Measurements from ENCODE around the gene APP.

Gene APP

DNA sequence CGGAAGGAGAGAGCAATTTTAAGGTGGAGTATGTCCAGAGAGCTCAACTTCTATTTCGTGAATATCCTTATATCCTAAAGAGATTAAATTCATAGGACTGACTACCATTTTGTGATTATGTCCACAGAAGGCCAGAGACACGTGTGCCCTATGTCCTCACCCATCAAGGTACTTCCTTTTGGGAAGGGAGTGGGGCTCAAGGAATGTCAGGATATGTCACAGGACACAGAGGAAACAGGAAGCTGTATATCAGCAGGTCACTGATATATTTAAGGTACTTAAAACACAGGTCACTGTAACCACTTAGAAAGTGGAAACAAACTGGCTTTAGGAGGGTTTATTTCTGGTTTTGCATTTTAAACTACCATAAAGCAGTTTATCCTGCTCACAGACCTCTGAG is 184.6 kb downstream of the APP start:
- CTCF ChIA-PET: interaction anchor here (0.6 kb wide), 1 partner anchor 261 kb away, joined by 3 read pairs; no protein-coding TSS in a partner anchor
- no peak overlapping the region for H3K4me3 ChIP-seq (ENCODE audit: low read depth, low read length)
- no peaks in the 10 kb centered on the region for H3K9me3 ChIP-seq (ENCODE audit: control insufficient read depth, insufficient read depth, low read depth, low read length)
- peaks cover 0 to 12% of the 10 kb centered on the region in 2 experiments for H3K36me3 ChIP-seq (ENCODE audit: control insufficient read depth in 2 of 2, insufficient read depth in 1 of 2, low read length in 2 of 2)
- POLR2A ChIA-PET: no interaction called here
- H3K4me1 ChIP-seq (ENCODE audit: control insufficient read depth, insufficient read depth, low read length): no peaks in the 10 kb centered on the region; the same call in 1 of the 2 replicates
- H3K27ac ChIP-seq (ENCODE audit: extremely low read depth, low read depth, low read length): no peak overlapping the region
- TF ChIP-seq ZBTB1 (tag by site-specific recombination; IDR thresholded peaks at IDR 0.05) (no peak), TRIM28 (IDR thresholded peaks at IDR 0.05; ENCODE audit: borderline replicate concordance, low read length) (no peak), ZNF660 (tag by site-specific recombination; IDR thresholded peaks at IDR 0.05) (no peak), ZNF175 (tag by site-specific recombination; IDR thresholded peaks at IDR 0.05) (no peak), KLF7 (tag by site-specific recombination; IDR thresholded peaks at IDR 0.05; ENCODE audit: borderline replicate concordance) (no peak), ZBTB21 (tag by site-specific recombination; IDR thresholded peaks at IDR 0.05) (no peak), ZXDB (tag by site-specific recombination; IDR thresholded peaks at IDR 0.05) (no peak), ZNF324 (tag by site-specific recombination; IDR thresholded peaks at IDR 0.05) (no peak), ZNF530 (tag by site-specific recombination; IDR thresholded peaks at IDR 0.05; ENCODE audit: low read depth) (no peak), BCL11A (tag by site-specific recombination; IDR thresholded peaks at IDR 0.05; ENCODE audit: low read depth) (no peak), SCRT1 (tag by site-specific recombination; IDR thresholded peaks at IDR 0.05; ENCODE audit: borderline replicate concordance) (no peak)
- TF ChIP-seq, protein P1, sequence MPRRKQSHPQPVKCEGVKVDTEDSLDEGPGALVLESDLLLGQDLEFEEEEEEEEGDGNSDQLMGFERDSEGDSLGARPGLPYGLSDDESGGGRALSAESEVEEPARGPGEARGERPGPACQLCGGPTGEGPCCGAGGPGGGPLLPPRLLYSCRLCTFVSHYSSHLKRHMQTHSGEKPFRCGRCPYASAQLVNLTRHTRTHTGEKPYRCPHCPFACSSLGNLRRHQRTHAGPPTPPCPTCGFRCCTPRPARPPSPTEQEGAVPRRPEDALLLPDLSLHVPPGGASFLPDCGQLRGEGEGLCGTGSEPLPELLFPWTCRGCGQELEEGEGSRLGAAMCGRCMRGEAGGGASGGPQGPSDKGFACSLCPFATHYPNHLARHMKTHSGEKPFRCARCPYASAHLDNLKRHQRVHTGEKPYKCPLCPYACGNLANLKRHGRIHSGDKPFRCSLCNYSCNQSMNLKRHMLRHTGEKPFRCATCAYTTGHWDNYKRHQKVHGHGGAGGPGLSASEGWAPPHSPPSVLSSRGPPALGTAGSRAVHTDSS (tag by site-specific recombination; IDR thresholded peaks at IDR 0.05): no peak
- TF ChIP-seq, protein P2, sequence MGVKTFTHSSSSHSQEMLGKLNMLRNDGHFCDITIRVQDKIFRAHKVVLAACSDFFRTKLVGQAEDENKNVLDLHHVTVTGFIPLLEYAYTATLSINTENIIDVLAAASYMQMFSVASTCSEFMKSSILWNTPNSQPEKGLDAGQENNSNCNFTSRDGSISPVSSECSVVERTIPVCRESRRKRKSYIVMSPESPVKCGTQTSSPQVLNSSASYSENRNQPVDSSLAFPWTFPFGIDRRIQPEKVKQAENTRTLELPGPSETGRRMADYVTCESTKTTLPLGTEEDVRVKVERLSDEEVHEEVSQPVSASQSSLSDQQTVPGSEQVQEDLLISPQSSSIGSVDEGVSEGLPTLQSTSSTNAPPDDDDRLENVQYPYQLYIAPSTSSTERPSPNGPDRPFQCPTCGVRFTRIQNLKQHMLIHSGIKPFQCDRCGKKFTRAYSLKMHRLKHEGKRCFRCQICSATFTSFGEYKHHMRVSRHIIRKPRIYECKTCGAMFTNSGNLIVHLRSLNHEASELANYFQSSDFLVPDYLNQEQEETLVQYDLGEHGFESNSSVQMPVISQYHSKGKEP (tag by site-specific recombination; IDR thresholded peaks at IDR 0.05): no peak
- TF ChIP-seq, protein P3, sequence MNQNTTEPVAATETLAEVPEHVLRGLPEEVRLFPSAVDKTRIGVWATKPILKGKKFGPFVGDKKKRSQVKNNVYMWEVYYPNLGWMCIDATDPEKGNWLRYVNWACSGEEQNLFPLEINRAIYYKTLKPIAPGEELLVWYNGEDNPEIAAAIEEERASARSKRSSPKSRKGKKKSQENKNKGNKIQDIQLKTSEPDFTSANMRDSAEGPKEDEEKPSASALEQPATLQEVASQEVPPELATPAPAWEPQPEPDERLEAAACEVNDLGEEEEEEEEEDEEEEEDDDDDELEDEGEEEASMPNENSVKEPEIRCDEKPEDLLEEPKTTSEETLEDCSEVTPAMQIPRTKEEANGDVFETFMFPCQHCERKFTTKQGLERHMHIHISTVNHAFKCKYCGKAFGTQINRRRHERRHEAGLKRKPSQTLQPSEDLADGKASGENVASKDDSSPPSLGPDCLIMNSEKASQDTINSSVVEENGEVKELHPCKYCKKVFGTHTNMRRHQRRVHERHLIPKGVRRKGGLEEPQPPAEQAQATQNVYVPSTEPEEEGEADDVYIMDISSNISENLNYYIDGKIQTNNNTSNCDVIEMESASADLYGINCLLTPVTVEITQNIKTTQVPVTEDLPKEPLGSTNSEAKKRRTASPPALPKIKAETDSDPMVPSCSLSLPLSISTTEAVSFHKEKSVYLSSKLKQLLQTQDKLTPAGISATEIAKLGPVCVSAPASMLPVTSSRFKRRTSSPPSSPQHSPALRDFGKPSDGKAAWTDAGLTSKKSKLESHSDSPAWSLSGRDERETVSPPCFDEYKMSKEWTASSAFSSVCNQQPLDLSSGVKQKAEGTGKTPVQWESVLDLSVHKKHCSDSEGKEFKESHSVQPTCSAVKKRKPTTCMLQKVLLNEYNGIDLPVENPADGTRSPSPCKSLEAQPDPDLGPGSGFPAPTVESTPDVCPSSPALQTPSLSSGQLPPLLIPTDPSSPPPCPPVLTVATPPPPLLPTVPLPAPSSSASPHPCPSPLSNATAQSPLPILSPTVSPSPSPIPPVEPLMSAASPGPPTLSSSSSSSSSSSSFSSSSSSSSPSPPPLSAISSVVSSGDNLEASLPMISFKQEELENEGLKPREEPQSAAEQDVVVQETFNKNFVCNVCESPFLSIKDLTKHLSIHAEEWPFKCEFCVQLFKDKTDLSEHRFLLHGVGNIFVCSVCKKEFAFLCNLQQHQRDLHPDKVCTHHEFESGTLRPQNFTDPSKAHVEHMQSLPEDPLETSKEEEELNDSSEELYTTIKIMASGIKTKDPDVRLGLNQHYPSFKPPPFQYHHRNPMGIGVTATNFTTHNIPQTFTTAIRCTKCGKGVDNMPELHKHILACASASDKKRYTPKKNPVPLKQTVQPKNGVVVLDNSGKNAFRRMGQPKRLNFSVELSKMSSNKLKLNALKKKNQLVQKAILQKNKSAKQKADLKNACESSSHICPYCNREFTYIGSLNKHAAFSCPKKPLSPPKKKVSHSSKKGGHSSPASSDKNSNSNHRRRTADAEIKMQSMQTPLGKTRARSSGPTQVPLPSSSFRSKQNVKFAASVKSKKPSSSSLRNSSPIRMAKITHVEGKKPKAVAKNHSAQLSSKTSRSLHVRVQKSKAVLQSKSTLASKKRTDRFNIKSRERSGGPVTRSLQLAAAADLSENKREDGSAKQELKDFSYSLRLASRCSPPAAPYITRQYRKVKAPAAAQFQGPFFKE (tag by site-specific recombination; IDR thresholded peaks at IDR 0.05; ENCODE audit: borderline replicate concordance): no peak
- TF ChIP-seq, protein P4, sequence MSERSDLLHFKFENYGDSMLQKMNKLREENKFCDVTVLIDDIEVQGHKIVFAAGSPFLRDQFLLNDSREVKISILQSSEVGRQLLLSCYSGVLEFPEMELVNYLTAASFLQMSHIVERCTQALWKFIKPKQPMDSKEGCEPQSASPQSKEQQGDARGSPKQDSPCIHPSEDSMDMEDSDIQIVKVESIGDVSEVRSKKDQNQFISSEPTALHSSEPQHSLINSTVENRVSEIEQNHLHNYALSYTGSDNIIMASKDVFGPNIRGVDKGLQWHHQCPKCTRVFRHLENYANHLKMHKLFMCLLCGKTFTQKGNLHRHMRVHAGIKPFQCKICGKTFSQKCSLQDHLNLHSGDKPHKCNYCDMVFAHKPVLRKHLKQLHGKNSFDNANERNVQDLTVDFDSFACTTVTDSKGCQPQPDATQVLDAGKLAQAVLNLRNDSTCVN (tag by site-specific recombination; optimal IDR thresholded peaks at IDR 0.05): no peak
- TF ChIP-seq, protein P5, sequence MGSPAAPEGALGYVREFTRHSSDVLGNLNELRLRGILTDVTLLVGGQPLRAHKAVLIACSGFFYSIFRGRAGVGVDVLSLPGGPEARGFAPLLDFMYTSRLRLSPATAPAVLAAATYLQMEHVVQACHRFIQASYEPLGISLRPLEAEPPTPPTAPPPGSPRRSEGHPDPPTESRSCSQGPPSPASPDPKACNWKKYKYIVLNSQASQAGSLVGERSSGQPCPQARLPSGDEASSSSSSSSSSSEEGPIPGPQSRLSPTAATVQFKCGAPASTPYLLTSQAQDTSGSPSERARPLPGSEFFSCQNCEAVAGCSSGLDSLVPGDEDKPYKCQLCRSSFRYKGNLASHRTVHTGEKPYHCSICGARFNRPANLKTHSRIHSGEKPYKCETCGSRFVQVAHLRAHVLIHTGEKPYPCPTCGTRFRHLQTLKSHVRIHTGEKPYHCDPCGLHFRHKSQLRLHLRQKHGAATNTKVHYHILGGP (tag by site-specific recombination; IDR thresholded peaks at IDR 0.05): no peak

All from HEK293 (cell line).